HepG2 (cell line): ENCODE data around the gene VILL. TPM values are rescaled to one million over a fixed set of nuclear protein-coding genes. Genes with fewer than 3 reads are reported as not detected.
A peak's percentile ranks its signal among the peaks of the same experiment; 100 is the strongest.

Source experiments
- AHR ChIP-seq: IDR thresholded peaks from 2 replicates; pipeline ENCODE4 v1.6.1; 2018; ENCODE audit warnings: missing genetic modification reagents, missing compliant biosample characterization
- ARHGAP35 ChIP-seq: sonication (generic); formaldehyde crosslinking; IDR thresholded peaks from 2 replicates; pipeline ENCODE4 v1.9.0; 2022; ENCODE audit warnings: mild to moderate bottlenecking, inconsistent platforms, moderate library complexity, missing genetic modification reagents, borderline replicate concordance
- EHMT2 ChIP-seq: fragments of 200-600 bp; sonication (generic); IDR thresholded peaks from 2 replicates; pipeline ENCODE4 v1.7.0; 2017; ENCODE audit warnings: antibody characterized with exemption, low read depth, low read length, borderline replicate concordance
- GFI1 ChIP-seq: sonication (generic); formaldehyde crosslinking; IDR thresholded peaks from 2 replicates; pipeline ENCODE4 v1.5.0; 2020; ENCODE audit warnings: missing genetic modification reagents, mild to moderate bottlenecking, borderline replicate concordance
- GZF1 ChIP-seq: sonication (generic); formaldehyde crosslinking; IDR thresholded peaks from 2 replicates; pipeline ENCODE4 v1.5.1; 2020; ENCODE audit warnings: mild to moderate bottlenecking, missing genetic modification reagents
- KDM4B ChIP-seq: sonication (generic); formaldehyde crosslinking; IDR thresholded peaks from 2 replicates; pipeline ENCODE4 v1.4.0; 2020; ENCODE audit warnings: missing genetic modification reagents
- MEIS1 ChIP-seq: sonication (generic); formaldehyde crosslinking; IDR thresholded peaks from 2 replicates; pipeline ENCODE4 v1.9.0; 2021; ENCODE audit warnings: mild to moderate bottlenecking, missing genetic modification reagents, moderate library complexity, borderline replicate concordance
- NFE2 ChIP-seq: sonication (generic); formaldehyde crosslinking; IDR thresholded peaks from 2 replicates; pipeline ENCODE4 v1.4.0; 2020; ENCODE audit warnings: missing genetic modification reagents
- PAWR ChIP-seq: sonication (generic); formaldehyde crosslinking; IDR thresholded peaks from 2 replicates; pipeline ENCODE4 v1.4.0; 2020; ENCODE audit warnings: missing genetic modification reagents, mild to moderate bottlenecking, borderline replicate concordance
- PCBP2 ChIP-seq: fragments of 200-400 bp; formaldehyde crosslinking; optimal IDR thresholded peaks from 2 replicates; pipeline ENCODE3; 2018; ENCODE audit warnings: low read length, low read depth; ENCODE audit not compliant: poor library complexity, severe bottlenecking
- SMAD9 ChIP-seq: sonication (generic); formaldehyde crosslinking; IDR thresholded peaks from 2 replicates; pipeline ENCODE4 v1.5.1; 2020; ENCODE audit warnings: mild to moderate bottlenecking, missing genetic modification reagents
- TARDBP ChIP-seq: sonication (generic); formaldehyde crosslinking; IDR thresholded peaks from 2 replicates; pipeline ENCODE4 v1.8.0; 2022; ENCODE audit warnings: mild to moderate bottlenecking, missing genetic modification reagents
- ZMAT3 ChIP-seq: sonication (generic); formaldehyde crosslinking; conservative IDR thresholded peaks from 2 replicates; pipeline ENCODE4 v1.7.0; 2021; ENCODE audit warnings: missing genetic modification reagents
- ZNF281 ChIP-seq: sonication (generic); formaldehyde crosslinking; IDR thresholded peaks from 2 replicates; pipeline ENCODE4 v1.4.0; 2020; ENCODE audit warnings: missing genetic modification reagents, borderline replicate concordance
- ZNF589 ChIP-seq: sonication (generic); formaldehyde crosslinking; conservative IDR thresholded peaks from 2 replicates; pipeline ENCODE4 v1.8.0; 2022; ENCODE audit warnings: mild to moderate bottlenecking, moderate library complexity, missing genetic modification reagents
- ZNF772 ChIP-seq: sonication (generic); formaldehyde crosslinking; IDR thresholded peaks from 2 replicates; pipeline ENCODE4 v1.5.0; 2020; ENCODE audit warnings: mild to moderate bottlenecking, missing genetic modification reagents
- ZNF816 ChIP-seq: sonication (generic); formaldehyde crosslinking; IDR thresholded peaks from 2 replicates; pipeline ENCODE4 v1.8.0; 2022; ENCODE audit warnings: missing genetic modification reagents, mild to moderate bottlenecking, borderline replicate concordance
- ZSCAN31 ChIP-seq: sonication (generic); formaldehyde crosslinking; IDR thresholded peaks from 2 replicates; pipeline ENCODE4 v1.5.0; 2020; ENCODE audit warnings: low read depth, mild to moderate bottlenecking, missing genetic modification reagents
- polyA plus RNA-seq, 8 experiments: library from polyadenylated mRNA; depleted of rRNA in 3 of 8; stranded (reverse) in 7 of 8; unstranded in 1 of 8; fragments of >200 nt; fragmentation: Illumina TruSeq in 4 of 8; extraction: Trizol in 4 of 8; gene quantifications; 2 replicates each; pipeline versions ENCODE4 v1.2.1 to v1.2.3, GENCODE V29; 2011 to 2016; ENCODE audit warnings: low read depth in 4 of 8, missing spikeins in 1 of 8, mixed read lengths in 1 of 8; ENCODE audit not compliant: insufficient read depth in 1 of 8
- total RNA-seq, 5 experiments: library from RNA; depleted of rRNA; stranded (reverse); fragments of >200 nt; fragmentation: Illumina TruSeq; extraction: Trizol; gene quantifications; 2 replicates each; pipeline ENCODE4 v1.2.3, GENCODE V29; 2016; ENCODE audit warnings: low read depth in 1 of 5
- TF ChIP-seq, protein P1 (sequence below): sonication (generic); formaldehyde crosslinking; IDR thresholded peaks from 2 replicates; pipeline ENCODE4 v1.4.0; 2020; ENCODE audit warnings: missing genetic modification reagents
- TF ChIP-seq, protein P2 (sequence below): sonication (generic); formaldehyde crosslinking; IDR thresholded peaks from 2 replicates; pipeline ENCODE4 v1.8.0; 2022; ENCODE audit warnings: mild to moderate bottlenecking, missing genetic modification reagents, moderate library complexity

Gene VILL
- total and polyA plus RNA-seq, 2 of the 13 experiments (the other 11 are each of a cell fraction or from before 2014, with no cell fraction given): 3.2 to 5.3 TPM

GRCh38 chr3:38004415-38005075, 14.0 kb downstream of the VILL start (continued):
- TF ChIP-seq, protein P1, sequence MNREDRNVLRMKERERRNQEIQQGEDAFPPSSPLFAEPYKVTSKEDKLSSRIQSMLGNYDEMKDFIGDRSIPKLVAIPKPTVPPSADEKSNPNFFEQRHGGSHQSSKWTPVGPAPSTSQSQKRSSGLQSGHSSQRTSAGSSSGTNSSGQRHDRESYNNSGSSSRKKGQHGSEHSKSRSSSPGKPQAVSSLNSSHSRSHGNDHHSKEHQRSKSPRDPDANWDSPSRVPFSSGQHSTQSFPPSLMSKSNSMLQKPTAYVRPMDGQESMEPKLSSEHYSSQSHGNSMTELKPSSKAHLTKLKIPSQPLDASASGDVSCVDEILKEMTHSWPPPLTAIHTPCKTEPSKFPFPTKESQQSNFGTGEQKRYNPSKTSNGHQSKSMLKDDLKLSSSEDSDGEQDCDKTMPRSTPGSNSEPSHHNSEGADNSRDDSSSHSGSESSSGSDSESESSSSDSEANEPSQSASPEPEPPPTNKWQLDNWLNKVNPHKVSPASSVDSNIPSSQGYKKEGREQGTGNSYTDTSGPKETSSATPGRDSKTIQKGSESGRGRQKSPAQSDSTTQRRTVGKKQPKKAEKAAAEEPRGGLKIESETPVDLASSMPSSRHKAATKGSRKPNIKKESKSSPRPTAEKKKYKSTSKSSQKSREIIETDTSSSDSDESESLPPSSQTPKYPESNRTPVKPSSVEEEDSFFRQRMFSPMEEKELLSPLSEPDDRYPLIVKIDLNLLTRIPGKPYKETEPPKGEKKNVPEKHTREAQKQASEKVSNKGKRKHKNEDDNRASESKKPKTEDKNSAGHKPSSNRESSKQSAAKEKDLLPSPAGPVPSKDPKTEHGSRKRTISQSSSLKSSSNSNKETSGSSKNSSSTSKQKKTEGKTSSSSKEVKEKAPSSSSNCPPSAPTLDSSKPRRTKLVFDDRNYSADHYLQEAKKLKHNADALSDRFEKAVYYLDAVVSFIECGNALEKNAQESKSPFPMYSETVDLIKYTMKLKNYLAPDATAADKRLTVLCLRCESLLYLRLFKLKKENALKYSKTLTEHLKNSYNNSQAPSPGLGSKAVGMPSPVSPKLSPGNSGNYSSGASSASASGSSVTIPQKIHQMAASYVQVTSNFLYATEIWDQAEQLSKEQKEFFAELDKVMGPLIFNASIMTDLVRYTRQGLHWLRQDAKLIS (CRISPR knock-in tag): no peak
- TF ChIP-seq ZSCAN31 (CRISPR knock-in tag) (no peak), KDM4B (CRISPR knock-in tag) (no peak), GZF1 (CRISPR knock-in tag) (no peak), ZMAT3 (no peak), SMAD9 (CRISPR knock-in tag) (no peak), GFI1 (0 out of 2 replicates have a peak, but pooled peaks have one; percentile 42), EHMT2 (no peak), ZNF816 (CRISPR knock-in tag) (no peak), ZNF281 (peak; percentile 11; the same call in 1 of the 2 replicates), TARDBP (peak; percentile 56), PCBP2 (no peak), PAWR (no peak), ARHGAP35 (CRISPR knock-in tag) (no peak), ZNF772 (CRISPR knock-in tag) (0 out of 2 replicates have a peak, but pooled peaks have one; percentile 23), MEIS1 (CRISPR knock-in tag) (peak; percentile 73; the same call in 1 of the 2 replicates), ZNF589 (CRISPR knock-in tag) (no peak; the same call in 1 of the 2 replicates), AHR (CRISPR knock-in tag) (no peak), NFE2 (CRISPR knock-in tag) (no peak)
- TF ChIP-seq, protein P2, sequence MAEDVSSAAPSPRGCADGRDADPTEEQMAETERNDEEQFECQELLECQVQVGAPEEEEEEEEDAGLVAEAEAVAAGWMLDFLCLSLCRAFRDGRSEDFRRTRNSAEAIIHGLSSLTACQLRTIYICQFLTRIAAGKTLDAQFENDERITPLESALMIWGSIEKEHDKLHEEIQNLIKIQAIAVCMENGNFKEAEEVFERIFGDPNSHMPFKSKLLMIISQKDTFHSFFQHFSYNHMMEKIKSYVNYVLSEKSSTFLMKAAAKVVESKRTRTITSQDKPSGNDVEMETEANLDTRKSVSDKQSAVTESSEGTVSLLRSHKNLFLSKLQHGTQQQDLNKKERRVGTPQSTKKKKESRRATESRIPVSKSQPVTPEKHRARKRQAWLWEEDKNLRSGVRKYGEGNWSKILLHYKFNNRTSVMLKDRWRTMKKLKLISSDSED (CRISPR knock-in tag): no peak
